ENCODE data around the gene EIF3C. TPM values are rescaled to one million over a fixed set of nuclear protein-coding genes. Genes with fewer than 3 reads are reported as not detected.

The EIF3C gene, protein sequence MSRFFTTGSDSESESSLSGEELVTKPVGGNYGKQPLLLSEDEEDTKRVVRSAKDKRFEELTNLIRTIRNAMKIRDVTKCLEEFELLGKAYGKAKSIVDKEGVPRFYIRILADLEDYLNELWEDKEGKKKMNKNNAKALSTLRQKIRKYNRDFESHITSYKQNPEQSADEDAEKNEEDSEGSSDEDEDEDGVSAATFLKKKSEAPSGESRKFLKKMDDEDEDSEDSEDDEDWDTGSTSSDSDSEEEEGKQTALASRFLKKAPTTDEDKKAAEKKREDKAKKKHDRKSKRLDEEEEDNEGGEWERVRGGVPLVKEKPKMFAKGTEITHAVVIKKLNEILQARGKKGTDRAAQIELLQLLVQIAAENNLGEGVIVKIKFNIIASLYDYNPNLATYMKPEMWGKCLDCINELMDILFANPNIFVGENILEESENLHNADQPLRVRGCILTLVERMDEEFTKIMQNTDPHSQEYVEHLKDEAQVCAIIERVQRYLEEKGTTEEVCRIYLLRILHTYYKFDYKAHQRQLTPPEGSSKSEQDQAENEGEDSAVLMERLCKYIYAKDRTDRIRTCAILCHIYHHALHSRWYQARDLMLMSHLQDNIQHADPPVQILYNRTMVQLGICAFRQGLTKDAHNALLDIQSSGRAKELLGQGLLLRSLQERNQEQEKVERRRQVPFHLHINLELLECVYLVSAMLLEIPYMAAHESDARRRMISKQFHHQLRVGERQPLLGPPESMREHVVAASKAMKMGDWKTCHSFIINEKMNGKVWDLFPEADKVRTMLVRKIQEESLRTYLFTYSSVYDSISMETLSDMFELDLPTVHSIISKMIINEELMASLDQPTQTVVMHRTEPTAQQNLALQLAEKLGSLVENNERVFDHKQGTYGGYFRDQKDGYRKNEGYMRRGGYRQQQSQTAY
- 578 and 662 TPM in 2 replicates for total RNA-seq (2014; rRNA removed; shearing (Covaris generic))

DNA sequence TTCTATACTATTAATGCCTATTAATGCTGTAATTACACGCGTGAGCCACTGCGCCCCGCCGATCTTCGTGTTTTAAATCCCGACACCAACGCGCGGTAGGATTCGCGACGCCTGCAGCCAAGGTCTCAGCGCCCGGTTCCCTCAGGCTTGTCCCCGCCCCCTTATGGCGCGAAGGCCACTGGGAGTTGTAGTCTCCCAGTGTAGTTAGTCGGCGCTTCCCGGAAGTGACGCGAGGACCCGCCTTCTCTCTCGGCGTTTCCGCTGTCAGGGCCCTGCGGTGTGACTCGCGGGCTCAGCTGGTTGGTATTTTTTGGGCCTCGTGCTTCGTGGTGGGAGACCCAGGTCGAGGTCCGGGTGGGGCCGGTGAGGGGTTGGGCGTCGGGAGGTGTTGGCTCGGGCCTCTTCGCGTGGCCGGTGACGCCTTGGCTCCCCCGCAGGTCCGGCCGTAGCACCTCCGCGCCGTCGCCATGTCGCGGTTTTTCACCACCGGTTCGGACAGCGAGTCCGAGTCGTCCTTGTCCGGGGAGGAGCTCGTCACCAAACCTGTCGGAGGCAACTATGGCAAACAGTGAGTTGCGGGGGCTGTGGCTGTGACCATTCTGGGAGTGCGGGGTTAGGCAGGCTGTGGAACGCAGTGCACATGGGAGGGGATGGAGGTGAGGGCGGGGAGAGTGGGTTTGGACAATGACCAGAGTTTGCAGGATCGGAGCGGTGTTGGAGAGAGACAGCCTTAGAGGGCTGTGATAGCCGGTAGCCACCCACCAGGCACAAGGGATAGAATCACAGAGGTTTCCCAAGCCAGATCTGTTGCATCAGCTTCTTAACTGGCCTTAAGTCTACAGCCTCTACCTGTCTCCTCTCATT is at the start of gene EIF3C:
EIF3C (plus strand) TSS at position 245 of the 864 bp plus-strand sequence; CDS start at position 468, 223 bp downstream.

DNA sequence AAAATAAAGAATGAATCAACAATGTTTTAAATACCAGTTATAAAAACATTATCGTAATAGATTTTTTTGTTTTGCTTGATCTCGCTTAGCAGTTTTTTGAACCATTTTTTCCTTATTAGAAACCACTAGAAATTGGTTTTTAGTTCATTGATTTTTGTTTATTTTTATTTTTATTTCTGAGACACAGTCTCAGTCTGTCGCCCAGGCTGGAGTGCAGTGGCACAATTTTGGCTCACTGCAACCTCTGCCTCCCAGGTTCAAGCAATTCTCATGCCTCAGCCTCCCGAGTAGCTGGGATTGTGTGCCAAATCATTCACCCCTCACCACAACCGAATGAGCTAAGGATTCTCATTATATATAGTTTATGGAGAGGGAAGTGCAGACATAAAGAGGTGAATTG is 40.2 kb downstream of the EIF3C start, which contains the start of gene NPIPB9:
NPIPB9 (plus strand) TSS at position 301 of the 400 bp plus-strand sequence.

Small RNA genes lying within 50 kb of the gene (small RNA-seq; reads per million reads assigned to genes)
- not detected for gene MIR6862-2

Other genes starting within 250 kb of the EIF3C start
- not detected in 2 replicates for gene NPIPB7, start 239.1 kb upstream of the EIF3C start, total RNA-seq (2014; rRNA removed; shearing (Covaris generic))
- gene CLN3, start 219.4 kb upstream of the EIF3C start, total RNA-seq (2014; rRNA removed; shearing (Covaris generic)), result 10.3 and 15.0 TPM in 2 replicates
- 0.05 and 0.19 TPM in 2 replicates for gene APOBR, start 216.8 kb upstream of the EIF3C start, total RNA-seq (2014; rRNA removed; shearing (Covaris generic))
- not detected in 2 replicates for gene IL27, start 204.6 kb upstream of the EIF3C start, total RNA-seq (2014; rRNA removed; shearing (Covaris generic))
- 15.4 and 20.1 TPM in 2 replicates for gene NUPR1, start 172.5 kb upstream of the EIF3C start, total RNA-seq (2014; rRNA removed; shearing (Covaris generic))
- 22.9 and 26.1 TPM in 2 replicates for gene SGF29, start 157.5 kb upstream of the EIF3C start, total RNA-seq (2014; rRNA removed; shearing (Covaris generic))
- not detected in 2 replicates for gene SULT1A2, start 114.4 kb upstream of the EIF3C start, total RNA-seq (2014; rRNA removed; shearing (Covaris generic))
- gene SULT1A1, start 101.4 kb upstream of the EIF3C start, total RNA-seq (2014; rRNA removed; shearing (Covaris generic)), result 0.80 and 1.6 TPM in 2 replicates
- not detected in 2 replicates for gene NPIPB8, start 73.4 kb upstream of the EIF3C start, total RNA-seq (2014; rRNA removed; shearing (Covaris generic))
- 0.72 and 2.2 TPM in 2 replicates for gene NPIPB9, start 40.3 kb downstream of the EIF3C start, total RNA-seq (2014; rRNA removed; shearing (Covaris generic))
- gene ATXN2L, start 111.5 kb downstream of the EIF3C start, total RNA-seq (2014; rRNA removed; shearing (Covaris generic)), result 118 and 158 TPM in 2 replicates
- gene TUFM, start 134.9 kb downstream of the EIF3C start, total RNA-seq (2014; rRNA removed; shearing (Covaris generic)), result 341 and 356 TPM in 2 replicates
- 28.8 and 37.8 TPM in 2 replicates for gene SH2B1, start 152.4 kb downstream of the EIF3C start, total RNA-seq (2014; rRNA removed; shearing (Covaris generic))
- 0.53 and 1.2 TPM in 2 replicates for gene ATP2A1, start 167.0 kb downstream of the EIF3C start, total RNA-seq (2014; rRNA removed; shearing (Covaris generic))
- 43.0 and 51.4 TPM in 2 replicates for gene RABEP2, start 213.8 kb downstream of the EIF3C start, total RNA-seq (2014; rRNA removed; shearing (Covaris generic))
- not detected in 2 replicates for gene CD19, start 220.5 kb downstream of the EIF3C start, total RNA-seq (2014; rRNA removed; shearing (Covaris generic))
- gene NFATC2IP, start 239.5 kb downstream of the EIF3C start, total RNA-seq (2014; rRNA removed; shearing (Covaris generic)), result 55.7 and 66.1 TPM in 2 replicates